Measurements from ENCODE around the gene GREM2. TPM values are rescaled to one million over a fixed set of nuclear protein-coding genes. Genes with fewer than 3 reads are reported as not detected.

The GREM2 gene
- total RNA-seq, 1 experiment from 2014 or later, result not detected

- no peak for DNase-seq
- H3K4me1 ChIP-seq (replicated peaks; ENCODE audit: insufficient read depth), result no peaks in the 10 kb centered on the region
- no peaks in the 10 kb centered on the region; the same call in 1 of the 2 replicates for H4K20me1 ChIP-seq (ENCODE audit: insufficient read depth)
- no peaks in the 10 kb centered on the region for H3K9me2 ChIP-seq (ENCODE audit: insufficient read depth)
- intact Hi-C loops (cut with micrococcal nuclease; ENCODE audit: unreplicated experiment), result no loop called here
- no peaks in the 10 kb centered on the region for H3K9me3 ChIP-seq (ENCODE audit: insufficient read depth, low read depth)
- no peak overlapping the region for H3K4me3 ChIP-seq
- no peak overlapping the region for H2AFZ ChIP-seq
- CTCF ChIA-PET, result no interaction called here
- H3K4me2 ChIP-seq, result no peak overlapping the region
- BruUV-seq (replicated peaks), result no TSS peak
- POLR2A ChIA-PET (ENCODE audit: unreplicated experiment), result no interaction called here
- H3F3A ChIP-seq (ENCODE audit: insufficient read depth, low read depth), result no peaks in the 10 kb centered on the region
- TF ChIP-seq, protein P1, sequence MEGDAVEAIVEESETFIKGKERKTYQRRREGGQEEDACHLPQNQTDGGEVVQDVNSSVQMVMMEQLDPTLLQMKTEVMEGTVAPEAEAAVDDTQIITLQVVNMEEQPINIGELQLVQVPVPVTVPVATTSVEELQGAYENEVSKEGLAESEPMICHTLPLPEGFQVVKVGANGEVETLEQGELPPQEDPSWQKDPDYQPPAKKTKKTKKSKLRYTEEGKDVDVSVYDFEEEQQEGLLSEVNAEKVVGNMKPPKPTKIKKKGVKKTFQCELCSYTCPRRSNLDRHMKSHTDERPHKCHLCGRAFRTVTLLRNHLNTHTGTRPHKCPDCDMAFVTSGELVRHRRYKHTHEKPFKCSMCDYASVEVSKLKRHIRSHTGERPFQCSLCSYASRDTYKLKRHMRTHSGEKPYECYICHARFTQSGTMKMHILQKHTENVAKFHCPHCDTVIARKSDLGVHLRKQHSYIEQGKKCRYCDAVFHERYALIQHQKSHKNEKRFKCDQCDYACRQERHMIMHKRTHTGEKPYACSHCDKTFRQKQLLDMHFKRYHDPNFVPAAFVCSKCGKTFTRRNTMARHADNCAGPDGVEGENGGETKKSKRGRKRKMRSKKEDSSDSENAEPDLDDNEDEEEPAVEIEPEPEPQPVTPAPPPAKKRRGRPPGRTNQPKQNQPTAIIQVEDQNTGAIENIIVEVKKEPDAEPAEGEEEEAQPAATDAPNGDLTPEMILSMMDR (conservative IDR thresholded peaks at IDR 0.05), result no peak
- TF ChIP-seq EZH2 (IDR thresholded peaks at IDR 0.05; ENCODE audit: low read depth), result no peak
- no peaks in the 10 kb centered on the region for H3K36me3 ChIP-seq (ENCODE audit: low read depth)
- no peaks in the 10 kb centered on the region for H3K79me2 ChIP-seq (ENCODE audit: low read depth)
- H3K27me3 ChIP-seq (ENCODE audit: insufficient read depth, low read depth), result peaks cover 10% of the 10 kb centered on the region; the same call in 1 of the 2 replicates
- H3K27ac ChIP-seq, result no peak overlapping the region
These were observed 87.4 kb downstream of the GREM2 start for GRCh38 chr1:240524356-240525069.

DNA sequence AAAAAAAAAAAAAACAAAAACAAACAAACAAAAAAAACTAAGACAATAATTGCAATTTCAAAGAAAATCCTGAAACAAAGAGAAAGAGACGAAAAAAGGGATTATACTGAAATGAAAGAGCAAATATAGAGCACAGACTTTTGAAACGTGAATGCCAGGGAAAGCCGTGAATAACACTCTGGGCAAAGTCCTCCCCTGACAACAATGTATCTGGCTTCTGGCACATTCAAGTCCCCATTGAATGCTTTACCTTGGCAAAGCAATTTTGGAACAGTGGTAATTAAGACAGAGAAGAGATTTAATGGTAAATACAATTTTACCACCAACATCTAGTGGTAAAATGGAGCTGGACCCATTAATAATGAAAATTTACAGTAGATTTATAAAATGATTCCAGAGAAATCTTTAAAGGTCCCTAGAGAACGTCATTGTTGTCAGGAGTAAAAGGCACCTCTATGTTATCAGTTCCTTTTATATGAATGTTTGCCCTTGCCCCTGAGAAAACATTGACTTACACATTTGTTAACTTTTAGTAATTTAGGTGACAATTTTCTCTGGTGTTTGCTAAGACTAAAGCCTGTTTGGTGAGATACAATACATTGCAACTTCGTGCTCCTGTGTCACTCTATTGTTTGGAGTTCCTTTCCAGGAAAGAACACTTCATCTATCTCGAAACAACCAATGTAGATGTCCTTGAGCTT is 89.7 kb downstream of the GREM2 start:
- ChIA-PET POLR2A (ENCODE audit: unreplicated experiment) (no interaction called here), CTCF (no interaction called here)
- intact Hi-C loops (cut with micrococcal nuclease; ENCODE audit: unreplicated experiment), result no loop called here
- Histone ChIP-seq H3K4me3 (no peak overlapping the region), H3K79me2 (ENCODE audit: low read depth) (no peaks in the 10 kb centered on the region), H2AFZ (no peak overlapping the region), H3K27me3 (ENCODE audit: insufficient read depth, low read depth) (peaks cover 10% of the 10 kb centered on the region; the same call in 1 of the 2 replicates), H3K36me3 (ENCODE audit: low read depth) (no peaks in the 10 kb centered on the region), H3F3A (ENCODE audit: insufficient read depth, low read depth) (no peaks in the 10 kb centered on the region), H3K9me3 (ENCODE audit: insufficient read depth, low read depth) (no peaks in the 10 kb centered on the region), H3K27ac (no peak overlapping the region), H3K4me2 (no peak overlapping the region), H3K4me1 (replicated peaks; ENCODE audit: insufficient read depth) (no peaks in the 10 kb centered on the region), H3K9me2 (ENCODE audit: insufficient read depth) (no peaks in the 10 kb centered on the region), H4K20me1 (ENCODE audit: insufficient read depth) (no peaks in the 10 kb centered on the region; the same call in 1 of the 2 replicates)
- no peak for DNase-seq
- TF ChIP-seq, protein P1 (conservative IDR thresholded peaks at IDR 0.05), result no peak
- no peak for TF ChIP-seq EZH2 (IDR thresholded peaks at IDR 0.05; ENCODE audit: low read depth)
- no TSS peak for BruUV-seq (replicated peaks)

- POLR2A ChIA-PET (ENCODE audit: unreplicated experiment), result no interaction called here
- Histone ChIP-seq H4K20me1 (ENCODE audit: insufficient read depth) (no peaks in the 10 kb centered on the region; the same call in 1 of the 2 replicates), H3K4me3 (no peak overlapping the region), H3K27ac (no peak overlapping the region), H3F3A (ENCODE audit: insufficient read depth, low read depth) (no peaks in the 10 kb centered on the region), H2AFZ (no peak overlapping the region), H3K9me3 (ENCODE audit: insufficient read depth, low read depth) (no peaks in the 10 kb centered on the region), H3K4me1 (replicated peaks; ENCODE audit: insufficient read depth) (no peaks in the 10 kb centered on the region), H3K27me3 (ENCODE audit: insufficient read depth, low read depth) (0 out of 2 replicates have a peak, but pooled peaks cover 5% of the 10 kb centered on the region), H3K36me3 (ENCODE audit: low read depth) (no peaks in the 10 kb centered on the region), H3K9me2 (ENCODE audit: insufficient read depth) (no peaks in the 10 kb centered on the region), H3K79me2 (ENCODE audit: low read depth) (no peaks in the 10 kb centered on the region), H3K4me2 (no peak overlapping the region)
- TF ChIP-seq EZH2 (IDR thresholded peaks at IDR 0.05; ENCODE audit: low read depth), result no peak
- TF ChIP-seq, protein P1 (conservative IDR thresholded peaks at IDR 0.05), result no peak
- BruUV-seq (replicated peaks), result no TSS peak
- CTCF ChIA-PET, result no interaction called here
- intact Hi-C loops (cut with micrococcal nuclease; ENCODE audit: unreplicated experiment), result loop anchor here (10.0 kb wide), 1 partner anchor 493 kb away; no protein-coding TSS in a partner anchor
- DNase-seq, result no peak
These were observed 94.1 kb downstream of the GREM2 start for GRCh38 chr1:240517891-240518290.
